ENCODE measurements around the gene EWSR1.

DNA sequence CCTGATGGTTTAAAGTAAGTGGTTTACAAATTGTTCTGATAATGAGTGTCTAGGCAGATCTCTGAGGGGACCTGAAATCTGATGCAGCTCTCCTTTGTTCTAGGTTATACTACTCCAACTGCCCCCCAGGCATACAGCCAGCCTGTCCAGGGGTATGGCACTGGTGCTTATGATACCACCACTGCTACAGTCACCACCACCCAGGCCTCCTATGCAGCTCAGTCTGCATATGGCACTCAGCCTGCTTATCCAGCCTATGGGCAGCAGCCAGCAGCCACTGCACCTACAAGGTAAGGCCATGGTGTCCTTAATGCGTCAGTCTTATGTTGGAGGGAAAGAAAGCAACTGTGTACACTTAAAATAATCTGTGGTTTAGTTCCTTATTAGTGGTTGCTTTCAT, 9.9 kb downstream of the EWSR1 start:
- TF ChIP-seq, protein P1, sequence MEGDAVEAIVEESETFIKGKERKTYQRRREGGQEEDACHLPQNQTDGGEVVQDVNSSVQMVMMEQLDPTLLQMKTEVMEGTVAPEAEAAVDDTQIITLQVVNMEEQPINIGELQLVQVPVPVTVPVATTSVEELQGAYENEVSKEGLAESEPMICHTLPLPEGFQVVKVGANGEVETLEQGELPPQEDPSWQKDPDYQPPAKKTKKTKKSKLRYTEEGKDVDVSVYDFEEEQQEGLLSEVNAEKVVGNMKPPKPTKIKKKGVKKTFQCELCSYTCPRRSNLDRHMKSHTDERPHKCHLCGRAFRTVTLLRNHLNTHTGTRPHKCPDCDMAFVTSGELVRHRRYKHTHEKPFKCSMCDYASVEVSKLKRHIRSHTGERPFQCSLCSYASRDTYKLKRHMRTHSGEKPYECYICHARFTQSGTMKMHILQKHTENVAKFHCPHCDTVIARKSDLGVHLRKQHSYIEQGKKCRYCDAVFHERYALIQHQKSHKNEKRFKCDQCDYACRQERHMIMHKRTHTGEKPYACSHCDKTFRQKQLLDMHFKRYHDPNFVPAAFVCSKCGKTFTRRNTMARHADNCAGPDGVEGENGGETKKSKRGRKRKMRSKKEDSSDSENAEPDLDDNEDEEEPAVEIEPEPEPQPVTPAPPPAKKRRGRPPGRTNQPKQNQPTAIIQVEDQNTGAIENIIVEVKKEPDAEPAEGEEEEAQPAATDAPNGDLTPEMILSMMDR (IDR thresholded peaks at IDR 0.05; ENCODE audit: poor library complexity, severe bottlenecking), result no peak
- TF ChIP-seq, protein P2, sequence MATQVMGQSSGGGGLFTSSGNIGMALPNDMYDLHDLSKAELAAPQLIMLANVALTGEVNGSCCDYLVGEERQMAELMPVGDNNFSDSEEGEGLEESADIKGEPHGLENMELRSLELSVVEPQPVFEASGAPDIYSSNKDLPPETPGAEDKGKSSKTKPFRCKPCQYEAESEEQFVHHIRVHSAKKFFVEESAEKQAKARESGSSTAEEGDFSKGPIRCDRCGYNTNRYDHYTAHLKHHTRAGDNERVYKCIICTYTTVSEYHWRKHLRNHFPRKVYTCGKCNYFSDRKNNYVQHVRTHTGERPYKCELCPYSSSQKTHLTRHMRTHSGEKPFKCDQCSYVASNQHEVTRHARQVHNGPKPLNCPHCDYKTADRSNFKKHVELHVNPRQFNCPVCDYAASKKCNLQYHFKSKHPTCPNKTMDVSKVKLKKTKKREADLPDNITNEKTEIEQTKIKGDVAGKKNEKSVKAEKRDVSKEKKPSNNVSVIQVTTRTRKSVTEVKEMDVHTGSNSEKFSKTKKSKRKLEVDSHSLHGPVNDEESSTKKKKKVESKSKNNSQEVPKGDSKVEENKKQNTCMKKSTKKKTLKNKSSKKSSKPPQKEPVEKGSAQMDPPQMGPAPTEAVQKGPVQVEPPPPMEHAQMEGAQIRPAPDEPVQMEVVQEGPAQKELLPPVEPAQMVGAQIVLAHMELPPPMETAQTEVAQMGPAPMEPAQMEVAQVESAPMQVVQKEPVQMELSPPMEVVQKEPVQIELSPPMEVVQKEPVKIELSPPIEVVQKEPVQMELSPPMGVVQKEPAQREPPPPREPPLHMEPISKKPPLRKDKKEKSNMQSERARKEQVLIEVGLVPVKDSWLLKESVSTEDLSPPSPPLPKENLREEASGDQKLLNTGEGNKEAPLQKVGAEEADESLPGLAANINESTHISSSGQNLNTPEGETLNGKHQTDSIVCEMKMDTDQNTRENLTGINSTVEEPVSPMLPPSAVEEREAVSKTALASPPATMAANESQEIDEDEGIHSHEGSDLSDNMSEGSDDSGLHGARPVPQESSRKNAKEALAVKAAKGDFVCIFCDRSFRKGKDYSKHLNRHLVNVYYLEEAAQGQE (IDR thresholded peaks at IDR 0.05; ENCODE audit: borderline replicate concordance), result no peak
- no peak for TF ChIP-seq MXI1 (conservative IDR thresholded peaks at IDR 0.05; ENCODE audit: poor library complexity, severe bottlenecking)

Measured in neural cell (in vitro differentiated cells).